ACC112 (cell line): Measurements from ENCODE around the gene KISS1R.
"Not testable (repeated sequence)": the region's sequence is repeated elsewhere in the genome, so short reads cannot be mapped to it uniquely, and the experiment has no call there.

Experiments
- H2AFZ ChIP-seq: fragments of 200-600 bp; sonication (generic); one replicate; pipeline ENCODE4 v1.6.0; 2017; ENCODE audit warnings: antibody characterized with exemption, low read length; ENCODE audit not compliant: unreplicated experiment
- H3K27ac ChIP-seq: fragments of 200-600 bp; sonication (generic); 2 replicates; pipeline ENCODE4 v1.5.1; 2014; ENCODE audit warnings: low read depth, mild to moderate bottlenecking, antibody characterized with exemption, low read length, moderate library complexity
- H3K27me3 ChIP-seq: fragments of 200-600 bp; sonication (generic); 2 replicates; pipeline ENCODE4 v1.6.1; 2014; ENCODE audit warnings: mild to moderate bottlenecking, antibody characterized with exemption, low read length, moderate library complexity, mixed read lengths; ENCODE audit not compliant: insufficient read depth
- H3K36me3 ChIP-seq: fragments of 200-600 bp; sonication (generic); 2 replicates; pipeline ENCODE4 v1.6.1; 2016; ENCODE audit warnings: mild to moderate bottlenecking, antibody characterized with exemption, low read length, moderate library complexity, mixed read lengths; ENCODE audit not compliant: insufficient read depth
- H3K4me1 ChIP-seq: fragments of 200-600 bp; sonication (generic); one replicate; pipeline ENCODE4 v1.6.1; 2016; ENCODE audit warnings: low read length, mixed read lengths; ENCODE audit not compliant: insufficient read depth, unreplicated experiment, control insufficient read depth
- H3K4me3 ChIP-seq: fragments of 200-600 bp; sonication (generic); 2 replicates; pipeline ENCODE4 v1.5.1; 2014; ENCODE audit warnings: mild to moderate bottlenecking, low read depth, low read length
- H3K79me2 ChIP-seq: fragments of 200-600 bp; sonication (generic); one replicate; pipeline ENCODE4 v1.6.0; 2016; ENCODE audit warnings: low read length; ENCODE audit not compliant: control insufficient read depth, unreplicated experiment, insufficient read depth

Gene KISS1R

DNA sequence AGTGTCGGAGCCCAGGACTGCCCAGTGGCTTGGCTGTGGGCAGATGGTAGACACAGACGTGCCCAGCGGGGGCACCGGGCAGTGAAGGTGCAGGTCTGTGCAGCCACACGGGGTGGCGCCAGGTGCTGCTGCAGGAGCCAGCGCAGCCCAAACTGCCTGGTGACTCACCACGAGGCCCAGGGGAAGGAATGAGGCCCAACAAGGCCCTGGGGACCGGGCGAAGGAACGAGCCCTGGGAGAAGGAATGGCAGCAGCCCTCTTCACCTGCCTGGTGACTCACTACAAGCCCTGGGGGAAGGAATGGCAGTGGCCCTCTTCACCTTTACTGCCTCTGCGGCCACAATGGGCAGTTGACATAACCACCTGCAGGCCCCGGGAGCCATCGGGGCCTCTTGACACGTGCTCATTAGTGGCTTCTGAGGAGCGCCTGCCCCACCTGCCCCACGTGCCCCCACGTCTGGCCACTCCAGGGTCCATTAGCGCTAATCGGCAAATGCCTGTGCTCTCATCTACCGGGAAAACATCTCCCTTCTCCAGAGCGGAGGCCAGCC is 33.4 kb upstream of the KISS1R start:
- Histone ChIP-seq H3K79me2 (no peaks in the 10 kb centered on the region), H3K27ac (no peak overlapping the region), H3K4me3 (no peak overlapping the region), H3K4me1 (no peaks in the 10 kb centered on the region), H2AFZ (no peak overlapping the region), H3K27me3 (no peaks in the 10 kb centered on the region), H3K36me3 (peaks cover 5% of the 10 kb centered on the region; the same call in 1 of the 2 replicates)

DNA sequence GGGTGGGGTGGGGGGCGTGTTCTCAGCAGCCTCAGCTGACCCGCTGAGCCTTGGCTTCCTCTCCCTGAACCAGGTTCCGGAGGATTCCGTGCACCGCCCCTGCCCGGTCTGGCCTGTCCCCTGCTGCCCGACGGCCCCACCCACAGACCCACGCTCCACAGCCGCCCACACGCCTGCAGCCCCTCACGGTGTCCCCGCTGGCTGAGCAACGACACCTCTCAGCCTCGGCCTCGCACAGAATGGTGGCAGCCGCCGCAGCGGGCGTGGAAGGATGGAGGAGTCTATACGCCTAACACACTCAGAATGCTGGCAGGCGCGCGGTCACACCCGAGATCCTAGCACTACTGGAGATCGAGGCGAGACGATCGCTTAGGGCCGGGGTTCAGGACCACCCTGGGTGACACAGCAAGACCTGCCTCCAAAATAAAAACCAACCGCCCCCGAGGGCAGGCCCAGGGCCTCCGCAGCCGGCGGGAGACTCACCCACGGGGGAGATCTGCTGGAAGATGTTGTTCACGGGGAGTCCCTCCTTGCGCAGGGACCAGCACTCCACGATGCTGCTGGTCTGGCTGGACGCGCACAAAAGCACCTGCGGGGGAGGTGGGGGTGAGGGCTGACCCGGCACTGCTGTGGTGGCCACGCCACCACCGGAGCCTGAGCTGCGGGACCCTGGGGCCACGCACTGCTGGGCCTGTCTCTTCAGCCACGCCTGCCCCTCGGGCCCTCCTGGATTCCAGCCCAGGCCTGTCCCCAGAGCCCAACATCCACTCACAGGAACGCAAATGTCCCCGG is 32.5 kb upstream of the KISS1R start:
- Histone ChIP-seq H3K36me3 (peaks cover 5% of the 10 kb centered on the region; the same call in 1 of the 2 replicates), H3K27me3 (no peaks in the 10 kb centered on the region), H3K4me3 (no peak overlapping the region), H3K4me1 (no peaks in the 10 kb centered on the region), H3K79me2 (no peaks in the 10 kb centered on the region), H3K27ac (no peak overlapping the region), H2AFZ (no peak overlapping the region)

DNA sequence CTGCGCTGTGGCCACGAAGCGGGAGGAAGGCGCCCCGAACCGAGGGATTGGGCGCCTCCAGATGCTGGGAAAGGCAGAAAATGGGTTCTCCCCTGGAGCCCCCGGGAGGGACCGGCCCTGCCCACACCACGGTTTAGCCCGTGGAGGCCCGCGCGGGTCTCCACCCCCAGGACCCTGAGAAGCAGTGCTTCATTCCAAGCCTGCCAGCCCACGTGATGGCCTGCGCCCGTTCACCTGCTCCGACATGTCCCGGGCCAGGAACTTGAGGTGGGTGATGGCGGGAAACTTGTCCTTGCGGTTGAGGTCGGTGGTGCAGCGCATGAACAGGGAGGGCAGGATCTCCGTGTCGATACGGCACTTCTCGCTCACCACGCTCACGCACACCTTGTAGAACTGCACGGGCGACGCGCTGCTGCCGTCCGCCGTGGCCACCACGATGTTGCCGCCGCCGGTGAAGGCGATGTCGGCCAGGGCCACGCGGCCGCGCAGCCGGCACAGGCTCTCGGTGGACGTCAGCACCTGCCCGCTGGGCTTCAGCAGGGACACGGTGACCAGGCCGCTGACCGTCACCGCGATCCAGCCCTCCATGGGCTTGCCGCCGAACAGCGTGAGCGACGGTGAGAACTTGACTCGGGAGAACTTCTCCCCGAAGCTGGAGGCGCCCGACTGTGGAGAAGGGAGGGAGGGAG is 31.5 kb upstream of the KISS1R start:
- no peak overlapping the region for H3K27ac ChIP-seq
- H3K36me3 ChIP-seq = peaks cover 5% of the 10 kb centered on the region; the same call in 1 of the 2 replicates
- H3K27me3 ChIP-seq = no peaks in the 10 kb centered on the region
- H2AFZ ChIP-seq = no peak overlapping the region
- no peaks in the 10 kb centered on the region for H3K4me1 ChIP-seq
- no peak overlapping the region for H3K4me3 ChIP-seq
- no peaks in the 10 kb centered on the region for H3K79me2 ChIP-seq

DNA sequence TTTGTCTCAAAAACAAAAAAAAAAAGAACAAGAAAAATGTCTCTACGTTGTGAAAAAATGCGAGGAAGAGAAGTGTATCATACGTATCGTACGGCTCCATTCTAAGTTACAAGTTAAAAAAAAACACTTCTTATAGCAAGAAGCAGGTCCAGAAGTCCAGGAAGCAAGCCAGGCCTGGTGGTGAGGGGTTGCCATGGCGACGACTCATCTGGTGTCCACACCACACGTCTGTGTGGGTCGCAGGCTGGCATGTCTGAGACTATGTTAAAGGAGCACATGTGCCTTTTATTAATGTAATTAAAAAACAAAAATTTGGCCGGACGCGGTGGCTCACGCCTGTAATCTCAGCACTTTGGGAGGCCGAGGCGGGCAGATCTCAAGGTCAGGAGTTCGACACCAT is 30.1 kb upstream of the KISS1R start:
- H3K79me2 ChIP-seq = peaks cover 2% of the 10 kb centered on the region
- no peaks in the 10 kb centered on the region for H3K36me3 ChIP-seq
- no peak overlapping the region for H2AFZ ChIP-seq
- no peak overlapping the region for H3K4me3 ChIP-seq
- no peaks in the 10 kb centered on the region for H3K4me1 ChIP-seq
- H3K27ac ChIP-seq = no peak overlapping the region
- H3K27me3 ChIP-seq = no peaks in the 10 kb centered on the region

DNA sequence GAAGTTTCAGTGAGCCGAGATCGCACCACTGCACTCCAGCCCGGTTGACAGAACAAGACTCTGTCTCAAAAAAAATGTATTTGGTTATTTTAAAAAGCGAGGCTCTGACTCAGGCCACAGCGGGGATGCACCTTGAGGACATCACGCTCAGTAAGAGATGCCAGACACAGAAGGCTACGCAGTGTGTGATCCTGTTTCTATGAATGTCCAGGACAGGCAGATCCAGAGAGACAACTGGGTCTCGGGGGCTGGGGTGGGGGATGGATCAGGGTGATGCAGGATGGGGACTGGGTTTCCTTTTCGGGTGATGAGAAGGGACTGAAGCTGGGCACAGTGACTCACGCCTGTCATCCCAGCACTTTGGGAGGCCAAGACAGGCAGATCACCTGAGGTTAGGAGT is 29.5 kb upstream of the KISS1R start:
- H2AFZ ChIP-seq = no peak overlapping the region
- no peaks in the 10 kb centered on the region for H3K4me1 ChIP-seq
- H3K27ac ChIP-seq = no peak overlapping the region
- peaks cover 7% of the 10 kb centered on the region for H3K79me2 ChIP-seq
- no peaks in the 10 kb centered on the region for H3K36me3 ChIP-seq
- no peak overlapping the region for H3K4me3 ChIP-seq
- no peaks in the 10 kb centered on the region for H3K27me3 ChIP-seq

DNA sequence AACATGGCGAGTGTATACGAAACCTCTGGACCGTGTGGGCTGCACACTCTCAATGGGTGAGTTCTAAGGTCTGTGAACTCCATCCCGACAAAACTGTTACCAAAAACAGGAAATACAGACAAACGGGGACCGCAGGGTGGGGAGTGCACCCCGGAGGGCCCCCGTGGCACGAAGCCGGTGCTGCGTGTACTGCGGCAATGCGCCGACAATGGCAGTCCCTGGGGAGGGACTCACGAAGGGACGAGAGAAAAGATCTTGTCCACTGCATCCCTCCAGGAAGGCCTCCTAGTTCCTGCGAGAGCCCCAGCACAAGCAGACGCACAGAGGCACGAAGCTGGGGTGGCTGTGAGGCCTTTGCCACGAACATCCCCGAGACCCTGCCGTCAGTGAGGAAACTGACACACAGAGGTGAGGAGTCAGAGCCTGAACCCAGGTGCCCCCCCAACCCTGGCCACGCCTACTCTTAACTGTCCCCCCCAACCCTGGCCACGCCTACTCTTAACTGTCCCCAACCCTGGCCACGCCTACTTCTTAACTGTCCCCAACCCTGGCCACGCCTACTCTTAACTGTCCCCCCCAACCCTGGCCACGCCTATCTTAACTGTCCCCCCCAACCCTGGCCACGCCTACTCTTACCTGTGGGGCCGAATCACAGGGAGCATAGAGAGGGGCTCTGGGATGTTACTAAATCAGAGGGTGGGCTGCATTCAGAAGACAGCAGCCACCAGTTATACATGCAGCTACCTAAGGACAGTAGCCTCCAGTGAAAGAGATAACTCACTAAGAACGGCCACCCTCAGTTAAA is 28.4 kb upstream of the KISS1R start:
- H3K79me2 ChIP-seq = peaks cover 7% of the 10 kb centered on the region
- H3K36me3 ChIP-seq = no peaks in the 10 kb centered on the region
- H3K4me1 ChIP-seq = no peaks in the 10 kb centered on the region
- H3K4me3 ChIP-seq = no peak overlapping the region
- no peak overlapping the region for H2AFZ ChIP-seq
- H3K27ac ChIP-seq = no peak overlapping the region
- H3K27me3 ChIP-seq = no peaks in the 10 kb centered on the region

DNA sequence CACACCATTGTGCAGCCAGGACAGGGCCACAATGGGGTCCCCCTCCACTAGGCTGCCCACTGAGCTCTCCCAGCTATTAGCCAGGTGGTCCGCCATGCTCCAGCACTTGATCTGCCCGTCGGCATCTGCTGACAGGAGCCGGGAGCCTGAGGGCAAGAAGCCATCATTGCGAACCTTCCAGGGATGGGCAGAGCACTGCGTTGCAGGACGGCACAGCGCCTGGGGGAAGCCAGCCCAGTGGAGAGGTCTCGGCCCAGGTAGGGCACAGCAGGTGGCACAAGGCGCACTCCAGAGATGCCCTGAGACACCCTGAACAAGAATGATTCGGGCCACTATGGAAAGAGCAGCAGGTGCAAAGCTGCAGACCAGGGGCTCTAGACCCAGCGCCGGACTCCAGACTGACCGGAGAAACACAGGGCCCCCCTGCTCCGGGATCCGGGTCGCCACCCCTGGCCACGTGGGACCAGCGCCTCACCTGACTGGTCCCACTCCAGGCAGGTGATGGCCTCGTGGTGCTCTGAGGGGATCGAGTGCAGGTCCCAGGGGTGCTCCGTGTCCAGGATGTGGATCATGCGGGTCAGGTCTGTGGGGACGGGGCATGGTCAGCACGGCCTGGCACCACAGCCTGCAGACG is 27.4 kb upstream of the KISS1R start:
- no peak overlapping the region for H2AFZ ChIP-seq

DNA sequence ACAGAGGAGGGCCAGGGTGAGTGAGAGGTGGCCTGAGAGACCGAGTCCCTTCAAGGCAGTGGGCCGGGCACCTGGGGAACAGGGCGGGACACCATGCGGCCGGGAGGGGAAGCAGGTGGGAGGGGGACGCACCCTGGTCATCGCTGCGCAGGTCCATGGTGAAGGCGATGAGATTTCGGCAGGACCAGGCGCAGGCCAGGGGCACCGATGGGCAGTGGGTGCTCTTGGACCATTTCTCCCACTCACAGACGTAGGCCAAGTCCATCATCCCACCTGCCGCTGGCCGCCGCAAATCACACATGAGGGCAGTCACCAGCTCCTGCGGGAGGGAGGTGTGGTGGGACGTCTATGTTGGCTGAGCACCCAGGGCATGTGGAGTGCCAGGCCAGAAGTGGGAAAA is 26.3 kb upstream of the KISS1R start:
- Histone ChIP-seq H3K36me3 (no peaks in the 10 kb centered on the region), H3K4me3 (no peak overlapping the region), H3K4me1 (no peaks in the 10 kb centered on the region), H2AFZ (no peak overlapping the region), H3K79me2 (peaks cover 7% of the 10 kb centered on the region), H3K27me3 (no peaks in the 10 kb centered on the region), H3K27ac (no peak overlapping the region)

More for the DNA sequence above, 27.4 kb upstream of the KISS1R start:
- H3K4me3 ChIP-seq = no peak overlapping the region
- H3K27ac ChIP-seq = no peak overlapping the region
- no peaks in the 10 kb centered on the region for H3K27me3 ChIP-seq
- peaks cover 7% of the 10 kb centered on the region for H3K79me2 ChIP-seq
- H3K4me1 ChIP-seq = no peaks in the 10 kb centered on the region
- no peaks in the 10 kb centered on the region for H3K36me3 ChIP-seq

DNA sequence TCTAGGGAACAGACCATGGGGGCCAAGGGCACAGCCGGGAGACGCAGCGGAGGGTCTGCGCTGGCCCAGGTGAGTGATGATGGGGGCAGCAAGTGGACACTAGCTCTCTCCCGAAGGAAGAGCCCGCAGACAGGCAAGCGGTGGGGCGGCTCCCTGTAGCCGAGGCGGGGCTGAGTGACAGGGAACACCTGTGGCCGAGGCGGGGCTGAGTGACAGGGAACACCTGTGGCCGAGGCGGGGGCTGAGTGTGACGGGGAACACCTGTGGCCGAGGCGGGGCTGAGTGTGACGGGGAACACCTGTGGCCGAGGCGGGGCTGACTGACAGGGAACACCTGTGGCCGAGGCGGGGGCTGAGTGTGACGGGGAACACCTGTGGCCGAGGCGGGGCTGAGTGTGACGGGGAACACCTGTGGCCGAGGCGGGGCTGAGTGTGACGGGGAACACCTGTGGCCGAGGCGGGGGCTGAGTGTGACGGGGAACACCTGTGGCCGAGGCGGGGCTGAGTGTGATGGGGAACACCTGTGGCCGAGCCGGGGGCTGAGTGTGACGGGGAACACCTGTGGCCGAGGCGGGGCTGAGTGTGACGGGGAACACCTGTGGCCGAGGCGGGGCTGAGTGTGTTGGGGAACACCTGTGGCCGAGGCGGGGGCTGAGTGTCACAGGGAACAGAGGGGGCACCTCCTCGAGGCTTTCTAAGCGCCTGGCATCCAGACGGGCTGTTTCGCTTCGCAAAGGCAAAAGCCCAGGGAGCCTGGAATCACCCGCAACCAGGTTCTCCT is 25.5 kb upstream of the KISS1R start:
- H3K36me3 ChIP-seq, H3K27me3 ChIP-seq, H3K79me2 ChIP-seq, H3K4me1 ChIP-seq, H2AFZ ChIP-seq, H3K27ac ChIP-seq: not testable (repeated sequence)
- peak overlapping the region; percentile 92 for H3K4me3 ChIP-seq
